Heart left ventricle (tissue), 13 donors: ENCODE results near the gene ZNF446.

ENCODE experiments used
- POLR2A ChIP-seq, 2 donors: fragments of 450-650 bp; IDR thresholded peaks; one replicate each; pipeline ENCODE4 v1.6.1; 2017; ENCODE audit warnings: antibody characterized with exemption in 2 of 2, mild to moderate bottlenecking in 2 of 2, moderate library complexity in 2 of 2
- TF ChIP-seq, protein P1 (sequence below), 12 donors: fragments of 200-600 bp; sonication (generic) in 4 of 12; IDR thresholded peaks; one replicate each; pipeline versions ENCODE4 v1.5.0 to v1.8.0; 2018 to 2022; ENCODE audit warnings: antibody characterized with exemption in 12 of 12, mild to moderate bottlenecking in 5 of 12
- donor health status: ischemic (EF 13 %, LVEDD 7.1; RV severe dilation, severe dysfunction).
- donor health status: DM: no; HTN: yes; CAD: no.
- donor health status: DM: no; HTN: no; CAD: no.
- donor health status: ischemic (EF 25% LVEDD 6.9; RV normal size, moderate dysfunction).
- donor health status: ischemic (EF 25% LVEDD 5.7; RV mildly dilated, moderate dysfunction).
- donor health status: ischemic (EF 35%, LVEDD 5.7; RV mildly dilated, moderate dysfunction).
- donor health status: nonischemic (EF 11% LVEDD 7.7; RV severe dilation, severe dysfunction).
- donor health status: DM: yes; HTN: yes; CAD: no.
- donor health status: PGD.
- donor health status: ischemic (EF 29% LVEDD 5.4; RV normal size, mild dysfunction).
- donor health status: nonischemic (EF 23%, LVEDD 6.1; RV moderate dilation, normal function).

DNA sequence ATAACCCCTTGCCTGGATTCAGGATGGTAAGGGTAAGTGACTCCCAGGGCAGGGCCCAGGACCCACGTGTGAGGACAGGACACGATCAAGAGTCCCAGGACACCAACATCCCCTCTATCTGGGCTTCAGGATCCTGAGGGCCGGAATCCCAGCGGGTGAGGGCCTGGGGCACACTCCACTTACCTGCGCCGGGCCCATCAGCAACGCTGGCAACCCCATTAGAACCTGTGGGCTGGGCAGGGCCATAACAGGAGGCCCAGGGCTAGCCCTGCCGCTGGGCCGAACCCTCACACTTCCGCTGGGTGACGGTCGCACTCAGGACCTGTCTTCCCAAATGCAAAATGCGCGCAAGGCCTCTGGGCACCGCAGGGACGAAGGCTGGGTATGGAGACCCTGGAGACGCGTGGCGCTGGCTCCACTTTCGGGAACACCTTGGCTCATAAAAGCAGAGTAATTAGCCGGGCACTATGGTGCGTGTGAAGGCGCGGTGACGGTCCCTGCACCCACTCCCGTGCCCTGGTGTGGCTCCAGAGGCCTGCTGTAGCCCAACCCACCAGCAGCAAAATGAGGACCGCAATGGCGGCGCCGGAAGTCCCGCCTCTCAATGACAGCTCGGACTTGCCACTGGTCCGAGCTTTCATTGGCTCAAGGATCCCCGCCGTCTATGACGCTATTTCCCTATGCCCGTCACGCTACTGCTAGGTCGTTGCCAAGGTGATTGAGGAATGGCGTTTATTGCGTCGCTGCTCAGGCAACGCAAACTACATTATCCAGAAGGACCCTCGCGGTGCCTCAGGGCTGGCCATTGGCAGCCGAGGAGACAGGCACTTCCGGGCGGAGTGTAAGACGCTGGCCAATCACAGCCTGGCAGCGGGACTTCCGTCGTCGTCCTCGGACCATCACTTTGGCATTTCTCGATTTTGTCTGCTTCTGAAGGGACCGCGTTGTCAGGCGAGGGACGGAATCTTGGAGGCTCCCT lies 36.3 kb upstream of the ZNF446 start, which contains the start of gene ZNF132:
- TF ChIP-seq, protein P1, sequence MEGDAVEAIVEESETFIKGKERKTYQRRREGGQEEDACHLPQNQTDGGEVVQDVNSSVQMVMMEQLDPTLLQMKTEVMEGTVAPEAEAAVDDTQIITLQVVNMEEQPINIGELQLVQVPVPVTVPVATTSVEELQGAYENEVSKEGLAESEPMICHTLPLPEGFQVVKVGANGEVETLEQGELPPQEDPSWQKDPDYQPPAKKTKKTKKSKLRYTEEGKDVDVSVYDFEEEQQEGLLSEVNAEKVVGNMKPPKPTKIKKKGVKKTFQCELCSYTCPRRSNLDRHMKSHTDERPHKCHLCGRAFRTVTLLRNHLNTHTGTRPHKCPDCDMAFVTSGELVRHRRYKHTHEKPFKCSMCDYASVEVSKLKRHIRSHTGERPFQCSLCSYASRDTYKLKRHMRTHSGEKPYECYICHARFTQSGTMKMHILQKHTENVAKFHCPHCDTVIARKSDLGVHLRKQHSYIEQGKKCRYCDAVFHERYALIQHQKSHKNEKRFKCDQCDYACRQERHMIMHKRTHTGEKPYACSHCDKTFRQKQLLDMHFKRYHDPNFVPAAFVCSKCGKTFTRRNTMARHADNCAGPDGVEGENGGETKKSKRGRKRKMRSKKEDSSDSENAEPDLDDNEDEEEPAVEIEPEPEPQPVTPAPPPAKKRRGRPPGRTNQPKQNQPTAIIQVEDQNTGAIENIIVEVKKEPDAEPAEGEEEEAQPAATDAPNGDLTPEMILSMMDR (IDR thresholded peaks at IDR 0.05) = no peak
- TF ChIP-seq POLR2A (IDR thresholded peaks at IDR 0.05) = peak in 1 of 2 donors; percentile 54
